NCI-H1694 (cell line): Measurements from ENCODE around the gene SLC30A9.

Experiments used
- DNase-seq: peaks from one replicate; lab custom pipeline; 2025; lab: John Stamatoyannopoulos, UW

The SLC30A9 gene

DNA sequence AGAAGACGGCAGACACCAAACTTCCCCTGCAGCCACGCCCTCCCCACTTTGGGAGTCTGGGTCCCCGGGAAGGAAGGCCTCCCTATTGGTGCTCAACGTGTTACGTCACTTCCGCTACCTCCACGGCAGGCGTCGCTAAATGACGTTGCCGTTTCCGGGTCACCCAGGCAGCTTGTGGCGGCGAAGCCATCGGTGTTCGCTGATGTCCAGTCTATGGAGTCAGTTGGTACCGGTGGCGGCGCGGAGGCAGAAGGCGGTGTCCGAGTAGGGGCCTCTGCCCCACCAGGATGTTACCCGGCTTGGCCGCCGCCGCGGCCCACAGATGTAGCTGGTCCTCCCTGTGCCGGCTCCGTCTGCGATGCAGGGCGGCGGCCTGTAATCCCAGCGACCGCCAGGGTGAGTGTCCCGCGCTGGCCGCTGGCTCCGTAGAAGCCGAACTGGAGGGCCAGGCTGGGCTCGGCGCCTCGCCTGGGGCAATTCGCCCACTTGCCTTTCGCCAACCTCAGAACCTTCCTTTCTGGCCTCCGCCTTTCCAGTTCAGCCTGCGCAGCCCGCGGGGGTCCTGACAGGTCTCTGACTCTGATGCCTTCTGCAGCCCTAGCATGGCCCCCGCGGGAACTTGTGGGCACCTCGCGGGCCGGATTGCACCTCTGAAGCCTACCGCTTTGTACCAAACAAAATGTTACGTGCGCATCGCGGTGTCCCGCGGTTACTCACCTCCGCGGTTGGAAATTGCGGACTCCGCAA lies at the start of gene SLC30A9:
SLC30A9 (plus strand) TSS at position 166 of the 747 bp plus-strand sequence; CDS start at position 288, 122 bp downstream.
- peak; percentile 64 for DNase-seq

DNA sequence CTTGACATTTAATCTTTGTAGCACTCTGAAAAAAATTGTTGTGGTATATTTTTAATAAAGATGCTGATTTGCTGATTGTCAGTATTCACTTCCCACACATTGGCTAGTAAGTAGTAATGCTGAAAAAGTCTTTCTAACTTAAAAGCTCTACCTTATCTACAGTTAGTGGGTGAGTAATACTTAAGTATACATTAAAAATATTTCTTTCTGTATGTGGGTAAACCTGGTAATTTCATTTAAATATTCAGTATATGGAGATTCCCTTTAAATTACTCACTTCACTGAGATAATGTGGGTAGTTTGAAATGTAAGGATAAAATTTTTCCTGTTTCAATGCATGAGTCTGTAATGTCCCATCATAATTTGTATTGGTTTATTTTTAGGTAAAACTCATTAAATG lies 49.5 kb upstream of the SLC30A9 start:
- DNase-seq = no peak

DNA sequence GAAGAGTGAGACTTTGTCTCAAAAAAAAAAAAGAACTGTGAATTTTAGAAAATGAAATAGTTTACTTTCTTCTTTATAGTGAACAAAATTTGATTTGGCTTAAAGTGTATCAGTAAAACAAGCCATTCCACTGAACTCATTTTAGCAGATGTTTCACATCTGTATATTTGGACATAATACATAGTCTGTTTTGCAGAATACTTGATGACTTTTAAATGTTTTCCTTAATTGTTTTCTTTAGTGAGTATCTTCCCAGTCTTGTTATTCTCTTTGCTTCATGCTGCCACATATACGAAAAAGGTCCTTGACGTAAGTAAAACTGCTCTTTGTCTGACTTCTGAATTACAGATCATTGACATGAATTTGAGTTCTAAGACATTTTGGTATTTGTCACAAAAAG lies 46.8 kb upstream of the SLC30A9 start:
- no peak for DNase-seq

DNA sequence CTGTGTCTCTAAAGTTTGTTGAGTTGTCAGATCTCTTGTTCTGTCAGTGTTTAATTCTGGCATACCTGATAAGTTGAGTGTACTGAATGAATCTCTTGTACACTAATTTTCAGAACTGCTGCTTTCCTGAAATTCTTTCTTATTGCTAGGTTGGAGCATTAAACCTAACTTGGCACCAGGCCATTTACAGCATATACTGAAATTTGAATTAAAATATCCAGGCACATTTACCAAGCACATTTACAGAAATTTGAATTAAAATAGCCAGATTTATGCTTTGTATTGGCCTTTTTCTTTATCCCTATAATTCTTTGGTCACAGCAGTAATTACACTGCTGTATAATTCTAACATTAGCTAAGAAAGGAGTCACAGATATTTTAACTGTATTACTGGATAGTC lies 46.2 kb upstream of the SLC30A9 start:
- no peak for DNase-seq

DNA sequence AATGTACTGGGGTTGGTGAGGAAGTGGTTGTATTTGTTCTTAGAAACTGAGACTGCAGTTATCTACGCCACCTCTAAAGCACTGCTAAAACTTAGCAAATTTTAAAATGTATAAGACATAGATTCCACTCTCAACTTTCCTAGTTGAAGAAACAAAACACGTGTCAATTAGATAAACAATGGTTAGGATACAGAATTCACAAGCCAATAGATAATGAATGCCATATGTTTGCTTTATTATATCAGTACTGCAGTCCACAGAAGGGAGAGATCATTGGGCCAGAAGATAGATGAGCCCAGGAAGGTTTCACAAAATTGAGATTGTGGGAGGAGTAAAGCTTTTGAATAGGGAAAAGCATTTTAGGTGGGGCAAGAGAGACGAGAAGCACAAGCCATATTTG lies 40.8 kb upstream of the SLC30A9 start:
- DNase-seq = no peak

DNA sequence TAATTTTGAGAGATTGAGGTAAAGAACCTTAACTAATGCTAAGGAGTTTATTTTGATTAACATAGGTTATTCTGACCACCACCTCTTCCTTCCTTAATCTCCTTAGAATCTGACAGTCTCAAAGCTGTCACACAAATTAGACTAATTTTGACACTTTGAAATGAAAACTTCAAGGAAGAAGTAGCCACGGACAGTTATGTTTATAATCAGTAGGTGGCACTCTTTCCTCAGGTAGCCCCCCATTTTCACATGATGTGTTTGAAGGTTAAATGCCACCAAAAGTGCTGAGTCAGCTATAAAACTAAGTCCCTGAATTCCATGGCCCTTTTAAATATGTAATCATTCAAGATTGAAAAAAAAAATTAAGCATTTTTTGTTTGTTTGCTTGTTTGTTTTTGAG lies 32.7 kb upstream of the SLC30A9 start:
- DNase-seq = no peak

DNA sequence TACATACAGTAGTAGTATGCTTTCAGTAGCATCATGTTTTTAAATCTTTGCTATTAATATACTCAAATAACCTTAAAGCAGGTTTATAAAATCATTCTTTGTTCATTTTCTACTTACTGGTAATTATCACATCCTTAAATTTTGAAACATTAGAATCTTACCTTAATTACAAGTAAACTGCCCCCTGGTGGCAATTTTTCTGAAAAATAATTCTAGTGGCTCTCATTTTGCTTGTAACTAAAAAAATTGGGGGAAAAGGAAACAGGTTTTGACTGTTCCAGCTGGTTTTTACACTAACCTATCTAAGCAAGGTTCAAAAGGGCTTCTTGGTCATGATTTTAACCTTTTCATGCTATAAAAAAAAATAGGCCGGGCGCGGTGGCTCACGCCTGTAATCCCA lies 27.2 kb upstream of the SLC30A9 start:
- DNase-seq = peak; percentile 32

DNA sequence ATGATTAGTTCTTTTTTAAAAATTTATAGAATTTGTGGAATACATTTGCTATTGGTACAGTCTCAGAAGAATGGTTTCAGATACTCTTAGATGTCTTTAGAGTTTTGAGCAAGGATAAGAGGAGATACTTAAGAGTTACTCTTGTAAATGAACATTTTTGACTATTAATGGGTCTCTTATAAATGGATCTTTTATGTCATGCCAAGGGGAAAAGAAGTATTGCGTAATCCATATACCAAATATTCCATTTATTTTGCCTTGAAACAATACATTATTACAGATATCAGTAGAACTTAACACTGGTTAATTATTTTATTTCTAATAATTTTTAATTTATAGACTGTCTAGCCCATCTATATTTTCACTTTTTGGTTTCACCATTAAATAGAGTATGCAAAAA lies 25.9 kb upstream of the SLC30A9 start:
- DNase-seq = no peak

DNA sequence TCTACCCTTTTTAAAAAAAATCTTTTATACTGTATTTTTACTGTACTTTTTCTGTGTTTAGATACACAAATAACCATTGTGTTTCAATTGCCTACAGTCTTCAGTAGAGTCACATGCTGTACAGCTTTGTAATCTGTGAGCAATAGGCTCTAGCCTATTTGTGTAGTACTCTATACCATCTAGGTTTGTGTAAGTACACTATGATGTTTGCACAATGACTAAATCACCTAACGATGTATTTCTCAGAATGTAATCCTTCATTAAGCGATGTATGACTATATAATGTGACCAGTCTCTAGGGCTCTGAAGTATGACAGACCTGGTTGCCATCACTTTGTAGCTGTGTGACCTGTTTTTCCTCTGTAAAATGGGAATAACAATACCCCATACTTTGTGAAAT lies 22.9 kb upstream of the SLC30A9 start:
- no peak for DNase-seq

DNA sequence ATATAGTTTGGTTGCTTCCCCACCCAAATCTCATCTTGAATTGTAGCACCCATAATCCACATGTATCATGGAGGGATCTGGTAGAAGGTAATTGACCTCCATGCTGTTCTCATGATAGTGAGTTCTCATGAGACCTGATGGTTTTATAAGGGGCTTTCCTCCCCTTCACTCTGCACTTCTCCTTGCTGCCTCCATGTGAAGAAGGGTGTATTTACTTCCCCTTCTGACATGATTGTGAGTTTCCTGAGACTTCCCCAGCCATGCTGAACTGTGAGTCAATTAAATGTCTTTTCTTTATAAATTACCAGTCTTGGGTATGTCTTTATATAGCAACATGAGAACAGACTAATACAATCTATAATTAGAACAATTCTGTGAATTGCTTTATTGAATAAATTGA lies 20.7 kb upstream of the SLC30A9 start:
- DNase-seq = no peak

DNA sequence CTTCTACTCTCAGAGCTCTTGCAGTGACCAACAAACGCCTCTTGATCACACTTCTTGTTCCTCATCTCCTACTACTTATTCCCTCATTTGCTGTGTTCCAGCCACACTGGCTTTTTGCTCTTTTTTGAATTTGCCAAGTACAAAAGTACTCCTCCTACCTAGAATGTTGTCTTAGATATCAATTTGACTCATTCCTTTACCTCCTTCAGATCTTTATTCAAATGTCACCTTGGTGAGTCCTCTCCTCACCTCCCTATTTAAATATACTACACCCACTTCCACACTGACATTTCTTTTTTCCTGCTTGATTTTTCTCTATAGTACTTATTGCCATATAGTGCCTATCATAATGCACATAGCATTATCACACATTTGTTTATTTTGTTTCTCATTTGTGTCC lies 15.0 kb upstream of the SLC30A9 start:
- DNase-seq = no peak

DNA sequence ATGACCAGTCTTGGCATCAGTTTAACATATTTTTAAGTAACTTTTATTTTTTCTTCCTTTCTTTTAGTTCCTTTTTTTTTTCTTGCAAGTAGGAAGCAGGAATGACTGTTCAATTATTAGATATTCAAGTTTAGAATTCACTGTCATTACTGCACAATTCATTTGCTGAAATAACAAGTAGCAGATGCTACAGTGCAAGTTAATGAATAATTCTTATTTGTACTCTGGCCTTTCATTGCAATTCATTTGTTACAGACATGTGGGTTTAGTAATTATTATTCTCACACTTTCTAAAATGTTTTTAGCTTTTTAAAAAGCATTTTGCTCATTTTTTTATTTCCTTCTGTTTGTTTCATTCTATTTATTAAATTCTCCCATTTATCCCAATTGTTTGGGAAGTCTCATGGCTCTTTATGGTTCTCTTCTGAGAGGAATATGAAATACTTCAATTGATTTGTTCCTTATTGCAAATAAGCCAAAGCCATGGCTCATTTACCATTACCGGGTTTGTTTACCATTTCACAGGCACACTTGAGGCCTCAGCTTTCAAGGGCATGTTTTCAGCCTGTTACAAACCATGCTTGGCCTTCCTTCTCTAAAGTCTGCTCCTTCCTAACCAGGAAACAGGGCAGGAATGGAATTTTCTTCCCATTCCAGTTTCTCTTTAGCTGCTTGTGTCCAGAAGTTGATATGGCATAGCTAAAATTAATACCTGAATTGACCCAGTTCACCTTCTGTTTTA lies 13.4 kb upstream of the SLC30A9 start:
- DNase-seq = no peak

DNA sequence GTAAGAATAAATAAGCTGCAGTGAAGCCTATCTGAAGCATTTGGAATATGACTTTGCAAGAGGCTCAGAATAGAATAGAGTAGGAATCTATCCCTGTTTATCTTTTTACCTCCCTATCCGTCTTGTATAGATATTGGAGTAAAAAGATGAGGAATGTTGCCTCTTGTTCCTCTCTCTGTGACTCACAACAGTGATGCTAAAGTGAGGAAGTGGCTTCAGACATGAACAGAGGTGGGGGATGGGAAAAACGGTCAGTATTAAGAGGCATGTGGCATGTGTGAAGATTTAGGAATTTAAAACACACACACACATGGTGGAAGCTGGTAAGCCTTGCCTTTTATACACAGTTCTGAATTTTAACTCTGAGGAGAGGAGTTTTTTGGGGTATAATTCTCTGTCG lies 12.6 kb upstream of the SLC30A9 start:
- no peak for DNase-seq

DNA sequence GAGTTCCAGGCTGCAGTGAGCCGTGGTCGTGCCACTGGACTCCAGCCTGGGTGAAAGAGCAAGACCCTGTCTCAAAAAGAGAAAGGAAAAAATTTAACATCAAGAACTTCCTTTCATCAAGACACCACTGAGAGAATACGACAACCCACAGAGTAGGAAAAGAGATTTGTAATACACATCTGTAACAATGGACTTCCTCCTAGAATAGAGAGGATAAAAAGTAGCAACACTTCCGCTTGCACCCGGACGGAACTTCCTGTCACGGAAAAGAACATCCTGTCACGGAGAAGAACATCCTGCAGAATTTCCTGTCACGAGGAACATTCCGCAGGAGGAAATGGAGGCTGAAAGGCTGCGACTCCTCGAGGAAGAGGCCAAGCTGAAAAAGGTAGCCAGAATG lies 8.9 kb upstream of the SLC30A9 start, which contains the start of gene DCAF4L1:
DCAF4L1 (plus strand) TSS at position 301 of the 400 bp plus-strand sequence; CDS start at position 338, 37 bp downstream.
- DNase-seq = no peak

DNA sequence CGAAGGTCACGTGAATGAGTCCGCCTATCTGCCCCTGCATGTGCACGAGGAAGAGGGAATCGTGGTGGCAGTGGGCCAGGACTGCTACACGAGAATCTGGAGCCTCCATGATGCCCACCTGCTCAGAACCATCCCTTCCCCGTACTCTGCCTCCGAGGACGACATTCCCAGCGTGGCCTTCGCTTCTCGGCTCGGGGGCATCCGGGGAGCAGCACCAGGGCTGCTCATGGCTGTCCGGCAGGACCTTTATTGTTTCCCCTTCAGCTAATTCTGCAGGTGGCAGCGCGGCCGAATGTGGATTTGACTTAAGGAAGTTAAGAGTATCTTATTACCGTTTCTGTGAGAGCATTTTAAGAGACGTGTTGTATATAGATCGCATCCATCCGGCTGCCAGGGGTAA lies 7.6 kb upstream of the SLC30A9 start:
- no peak for DNase-seq

DNA sequence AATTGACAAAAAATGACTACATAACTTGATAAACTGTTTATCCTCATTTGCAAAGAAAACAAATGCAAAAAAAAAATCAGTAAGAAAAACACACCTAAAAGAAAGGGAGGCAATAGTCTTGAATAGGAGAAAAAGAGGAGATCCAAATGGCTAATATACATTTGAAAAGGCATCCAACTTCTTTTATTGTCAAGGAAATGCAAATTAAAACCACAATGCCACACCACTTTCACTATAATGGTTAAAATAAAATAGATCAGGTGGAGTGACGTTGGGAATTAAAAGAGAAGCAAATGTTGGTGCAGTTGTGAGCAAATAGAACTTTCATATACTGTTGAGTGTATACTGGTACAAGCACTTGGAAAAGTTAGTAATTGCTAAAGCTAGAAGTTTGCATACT lies 5.2 kb upstream of the SLC30A9 start:
- DNase-seq = no peak

DNA sequence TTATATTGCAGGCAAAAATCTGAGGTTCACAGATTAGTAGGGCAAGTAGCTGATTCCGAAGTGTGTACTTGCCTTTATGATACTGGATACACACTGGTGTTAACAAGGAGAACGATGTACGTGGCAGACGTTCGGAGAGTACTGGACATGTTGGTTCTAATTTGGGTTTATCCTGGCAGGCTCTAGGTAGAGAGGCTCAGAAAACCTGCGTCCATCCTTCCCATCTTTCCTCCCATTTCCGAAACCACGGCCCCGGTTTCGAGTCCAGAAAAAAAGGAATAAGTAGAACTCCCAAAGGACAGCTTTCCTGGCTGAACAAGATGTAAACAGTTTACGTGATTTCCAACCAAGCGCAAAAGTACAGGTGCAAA lies 351 bp upstream of the SLC30A9 start:
- no peak for DNase-seq

DNA sequence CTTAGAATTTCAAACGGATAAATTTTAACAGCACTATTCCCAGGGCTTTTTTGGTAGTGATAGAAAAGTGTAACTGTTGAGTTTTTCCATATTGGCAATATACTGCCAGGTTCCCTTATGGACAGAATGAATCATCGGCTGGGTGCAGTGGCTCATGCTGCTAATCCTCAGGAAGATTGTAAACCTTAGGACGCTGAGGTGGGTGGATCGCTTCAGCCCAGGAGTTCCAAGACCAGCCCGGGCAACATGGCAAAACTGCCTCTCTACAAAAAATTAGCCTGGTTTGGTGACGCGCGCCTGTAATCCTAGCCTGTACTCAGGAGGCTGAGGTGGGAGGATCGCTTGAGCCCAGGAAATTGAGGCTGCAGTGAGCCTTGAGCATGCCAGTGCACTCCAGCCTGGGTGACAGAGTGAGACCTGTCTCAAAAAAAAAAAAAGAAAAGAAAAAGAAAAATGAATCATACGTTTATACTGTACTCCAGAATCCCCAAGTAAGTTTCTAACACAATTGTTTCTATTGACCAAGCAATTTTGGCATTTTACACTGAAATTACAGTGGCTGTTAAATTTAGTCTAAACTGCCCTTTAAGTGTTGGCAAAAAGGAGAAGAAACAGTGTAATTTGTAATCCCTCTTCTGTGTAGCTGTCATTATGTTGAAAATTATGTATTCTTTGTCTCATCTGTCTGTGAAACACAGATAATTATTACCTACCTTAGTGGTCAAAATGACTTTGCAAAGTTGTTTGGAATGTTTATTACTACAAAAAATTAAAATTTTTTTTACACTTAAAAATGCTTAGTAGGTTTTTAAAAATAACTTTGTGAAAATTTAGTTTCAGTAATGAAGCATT lies 1.8 kb downstream of the SLC30A9 start:
- DNase-seq = no peak

DNA sequence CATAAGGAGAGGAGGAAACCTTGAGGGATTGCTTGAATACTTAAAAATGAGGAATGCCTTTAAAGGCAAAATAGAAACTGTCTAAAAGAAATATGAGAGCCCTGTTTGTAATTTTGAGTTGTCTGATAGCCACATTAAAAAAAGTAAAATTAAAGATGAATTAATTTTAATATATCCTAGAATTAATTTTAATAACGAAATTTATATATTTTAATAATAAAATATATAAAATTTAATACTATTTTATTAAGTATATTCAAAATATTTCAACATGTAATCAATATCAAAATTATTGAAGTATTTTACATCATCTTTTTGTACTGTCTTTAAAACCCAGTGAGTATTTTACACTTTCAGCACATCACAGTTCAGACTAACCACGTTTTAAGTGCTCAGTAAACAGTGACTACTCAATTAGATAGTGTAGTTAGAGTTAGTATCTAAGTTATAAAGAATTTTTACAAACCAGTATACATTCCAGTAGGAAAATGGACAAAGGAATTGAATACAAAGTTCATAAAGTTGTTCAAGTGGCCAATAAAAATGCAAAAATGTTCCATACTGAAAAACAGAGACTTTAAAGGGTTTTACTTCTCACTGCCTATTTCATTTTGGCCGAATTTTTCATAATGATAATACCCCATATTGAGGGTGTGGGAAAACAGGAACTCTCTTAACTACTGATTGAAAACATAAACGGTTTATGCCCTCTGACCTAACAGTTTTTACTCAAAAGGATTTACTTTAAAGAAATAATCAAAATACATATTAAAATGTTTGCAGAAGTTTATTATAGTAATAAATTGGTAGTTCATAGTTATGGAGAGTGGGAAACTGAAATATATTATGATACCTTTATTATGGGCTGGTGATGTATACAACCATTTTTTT lies 2.9 kb downstream of the SLC30A9 start:
- no peak for DNase-seq

DNA sequence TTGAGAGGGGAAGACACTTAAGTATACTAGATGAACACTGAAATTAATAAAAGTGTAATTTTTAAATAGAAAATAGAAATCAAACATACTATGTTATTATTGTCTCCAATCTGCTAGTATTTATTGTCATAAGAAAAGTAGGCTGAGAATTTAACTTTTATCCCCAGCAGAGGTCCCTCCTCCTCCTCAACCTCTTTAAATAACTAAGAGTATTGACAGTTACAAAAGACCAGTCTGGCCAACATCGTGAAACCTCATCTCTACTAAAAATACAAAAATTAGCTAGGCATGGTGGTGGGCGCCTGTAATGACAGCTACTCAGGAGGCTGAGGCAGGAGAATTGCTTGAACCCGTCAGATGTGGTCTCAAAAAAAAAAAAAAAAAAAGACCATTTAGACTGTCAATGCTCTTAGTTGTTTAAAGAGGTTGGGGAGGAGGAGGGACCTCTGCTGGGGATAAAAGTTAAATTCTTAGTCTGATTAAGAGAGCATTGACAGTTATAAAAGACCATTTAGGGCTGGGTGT lies 4.2 kb downstream of the SLC30A9 start:
- DNase-seq = no peak

DNA sequence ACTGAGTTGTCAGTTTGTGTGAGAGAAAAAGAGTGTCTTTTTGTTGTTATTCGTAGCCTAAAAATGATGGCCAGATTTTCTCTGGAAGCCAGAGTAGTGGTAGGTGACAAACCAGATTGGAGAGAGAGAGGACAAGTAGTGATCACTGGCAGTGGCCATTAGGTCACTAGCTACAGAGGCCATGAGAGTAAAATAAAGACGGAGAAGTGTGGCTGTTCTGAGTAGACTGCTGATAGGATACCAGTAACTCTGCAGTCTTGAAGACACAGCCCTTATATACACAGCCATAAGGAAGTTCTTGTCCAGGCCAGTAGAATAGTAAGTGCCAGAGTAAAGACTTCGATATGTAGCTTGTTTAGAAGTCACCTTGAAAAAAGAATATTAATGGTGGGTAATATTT lies 7.7 kb downstream of the SLC30A9 start:
- DNase-seq = no peak
